Osteocyte (in vitro differentiated cells): ENCODE results near the gene SEL1L3. TPM values are rescaled to one million over a fixed set of nuclear protein-coding genes. Genes with fewer than 3 reads are reported as not detected.

Source experiments
- DNase-seq: peaks from one replicate; pipeline ENCODE4 v3.0.0; 2021; ENCODE audit warnings: mixed read lengths; ENCODE audit not compliant: unreplicated experiment; ENCODE audit errors: extremely low spot score
- H3K27ac Mint-ChIP-seq: one replicate; pipeline ENCODE4 v1.8.0; 2021; ENCODE audit warnings: mild to moderate bottlenecking, mixed read lengths; ENCODE audit not compliant: unreplicated experiment
- H3K27me3 Mint-ChIP-seq: one replicate; pipeline ENCODE4 v1.8.0; 2021; ENCODE audit warnings: mixed read lengths; ENCODE audit not compliant: unreplicated experiment
- H3K36me3 Mint-ChIP-seq: one replicate; pipeline ENCODE4 v1.8.0; 2021; ENCODE audit warnings: mixed read lengths; ENCODE audit not compliant: unreplicated experiment
- H3K4me1 Mint-ChIP-seq: one replicate; pipeline ENCODE4 v1.8.0; 2021; ENCODE audit warnings: mixed read lengths; ENCODE audit not compliant: unreplicated experiment
- H3K4me3 Mint-ChIP-seq: one replicate; pipeline ENCODE4 v1.8.0; 2021; ENCODE audit warnings: mild to moderate bottlenecking, moderate library complexity, mixed read lengths; ENCODE audit not compliant: unreplicated experiment
- H3K9me3 Mint-ChIP-seq: one replicate; pipeline ENCODE4 v1.8.0; 2021; ENCODE audit warnings: mixed read lengths; ENCODE audit not compliant: unreplicated experiment
- CTCF ChIP-seq: fragments of 200-600 bp; sonication (generic); IDR thresholded peaks from 2 replicates; pipeline ENCODE4 v1.5.0; 2021; ENCODE audit warnings: antibody characterized with exemption, mild to moderate bottlenecking, moderate library complexity
- total RNA-seq: library from RNA; stranded (reverse); gene quantifications from 2 replicates; pipeline ENCODE4 v1.2.1, GENCODE V29; 2021

Gene SEL1L3
- total RNA-seq, 1 donor from 2014 or later: 28.0 TPM

DNA sequence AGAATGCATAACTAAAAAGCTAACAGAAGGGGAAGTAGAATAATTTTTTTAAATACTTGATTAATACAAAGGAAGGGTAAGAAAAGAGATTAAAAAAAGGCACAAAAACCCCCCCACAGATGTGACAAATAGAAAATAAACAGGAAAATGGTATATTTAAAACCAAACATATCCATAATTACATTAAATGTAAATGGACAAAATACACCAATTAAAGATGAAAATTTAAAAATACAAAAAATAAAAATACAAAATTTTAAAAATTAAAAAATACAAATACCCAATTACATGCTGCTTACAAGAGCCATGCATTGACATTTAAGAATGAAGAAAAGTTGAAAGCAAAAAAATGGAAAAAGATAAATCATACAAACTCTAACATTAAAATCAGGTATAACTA, 86.0 kb downstream of the SEL1L3 start:
- H3K9me3 Mint-ChIP-seq: peaks cover 16% of the 10 kb centered on the region
- no peak overlapping the region for H3K27ac Mint-ChIP-seq
- no peak overlapping the region for H3K4me3 Mint-ChIP-seq
- no peak for TF ChIP-seq CTCF
- DNase-seq: no peak
- peaks cover 1% of the 10 kb centered on the region for H3K4me1 Mint-ChIP-seq
- H3K36me3 Mint-ChIP-seq: peaks cover 25% of the 10 kb centered on the region
- no peaks in the 10 kb centered on the region for H3K27me3 Mint-ChIP-seq

- H3K9me3 Mint-ChIP-seq: peaks cover 16% of the 10 kb centered on the region
- H3K4me3 Mint-ChIP-seq: no peak overlapping the region
- TF ChIP-seq CTCF: no peak
- peaks cover 3% of the 10 kb centered on the region for H3K4me1 Mint-ChIP-seq
- H3K27me3 Mint-ChIP-seq: no peaks in the 10 kb centered on the region
- no peak overlapping the region for H3K27ac Mint-ChIP-seq
- DNase-seq: no peak
- peaks cover 21% of the 10 kb centered on the region for H3K36me3 Mint-ChIP-seq
Measured at GRCh38 chr4:25775166-25775565, 87.6 kb downstream of the SEL1L3 start.

- Mint-ChIP-seq H3K27me3 (no peaks in the 10 kb centered on the region), H3K4me3 (no peak overlapping the region), H3K36me3 (peaks cover 17% of the 10 kb centered on the region), H3K4me1 (peaks cover 3% of the 10 kb centered on the region), H3K27ac (no peak overlapping the region), H3K9me3 (peaks cover 14% of the 10 kb centered on the region)
- TF ChIP-seq CTCF: no peak
- DNase-seq: no peak
Measured at GRCh38 chr4:25773358-25773757, 89.4 kb downstream of the SEL1L3 start.

GRCh38 chr4:25771672-25772071, 91.1 kb downstream of the SEL1L3 start:
- DNase-seq: no peak
- no peaks in the 10 kb centered on the region for H3K27me3 Mint-ChIP-seq
- H3K9me3 Mint-ChIP-seq: no peaks in the 10 kb centered on the region
- no peak for TF ChIP-seq CTCF
- H3K4me3 Mint-ChIP-seq: no peak overlapping the region
- H3K27ac Mint-ChIP-seq: no peak overlapping the region
- peaks cover 5% of the 10 kb centered on the region for H3K36me3 Mint-ChIP-seq
- H3K4me1 Mint-ChIP-seq: peaks cover 3% of the 10 kb centered on the region

DNA sequence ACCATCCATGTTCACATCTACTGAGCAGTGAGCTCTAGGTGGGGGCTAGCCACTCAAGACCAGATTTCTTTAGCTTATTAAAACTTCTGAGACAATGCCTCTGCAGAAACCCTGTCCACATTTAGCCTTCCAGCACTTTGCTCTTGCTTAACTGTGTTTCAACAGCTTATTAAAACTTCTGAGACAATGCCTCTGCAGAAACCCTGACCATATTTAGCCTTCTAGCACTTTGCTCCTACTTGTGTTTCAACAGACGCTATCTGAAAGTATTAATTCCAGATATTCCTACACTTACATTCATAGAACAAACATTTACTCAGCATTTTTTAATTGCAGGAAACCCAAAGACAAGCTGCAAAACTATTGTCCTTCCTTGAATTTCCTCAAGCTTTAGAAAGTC, 91.9 kb downstream of the SEL1L3 start:
- no peaks in the 10 kb centered on the region for H3K9me3 Mint-ChIP-seq
- H3K27me3 Mint-ChIP-seq: no peaks in the 10 kb centered on the region
- no peak for TF ChIP-seq CTCF

More for the DNA sequence above, 91.9 kb downstream of the SEL1L3 start:
- peaks cover 2% of the 10 kb centered on the region for H3K36me3 Mint-ChIP-seq
- H3K4me1 Mint-ChIP-seq: peaks cover 3% of the 10 kb centered on the region
- no peak for DNase-seq
- H3K4me3 Mint-ChIP-seq: no peak overlapping the region
- H3K27ac Mint-ChIP-seq: no peak overlapping the region
